Esophagus muscularis mucosa (tissue), 4 donors: Measurements from ENCODE around the gene BAZ2B.

Experiments
- EP300 ChIP-seq: sonication (generic); formaldehyde crosslinking; IDR thresholded peaks from one replicate; pipeline ENCODE4 v1.6.1; 2017; ENCODE audit warnings: antibody characterized with exemption
- POLR2AphosphoS5 ChIP-seq, 2 donors: sonication (generic); formaldehyde crosslinking; IDR thresholded peaks; one replicate each; pipeline ENCODE4 v1.6.1; 2017; ENCODE audit warnings: antibody characterized with exemption in 2 of 2
- TF ChIP-seq, protein P1 (sequence below), 3 experiments: fragments of 200-600 bp in 2 of 3; fragments of 450-650 bp in 1 of 3; sonication (generic) in 2 of 3; IDR thresholded peaks; one replicate each; pipeline ENCODE4 v1.5.1; 2017 to 2019; ENCODE audit warnings: antibody characterized with exemption in 3 of 3, mild to moderate bottlenecking in 2 of 3, moderate library complexity in 1 of 3

- no peak for TF ChIP-seq POLR2AphosphoS5 (IDR thresholded peaks at IDR 0.05)
- TF ChIP-seq, protein P1, sequence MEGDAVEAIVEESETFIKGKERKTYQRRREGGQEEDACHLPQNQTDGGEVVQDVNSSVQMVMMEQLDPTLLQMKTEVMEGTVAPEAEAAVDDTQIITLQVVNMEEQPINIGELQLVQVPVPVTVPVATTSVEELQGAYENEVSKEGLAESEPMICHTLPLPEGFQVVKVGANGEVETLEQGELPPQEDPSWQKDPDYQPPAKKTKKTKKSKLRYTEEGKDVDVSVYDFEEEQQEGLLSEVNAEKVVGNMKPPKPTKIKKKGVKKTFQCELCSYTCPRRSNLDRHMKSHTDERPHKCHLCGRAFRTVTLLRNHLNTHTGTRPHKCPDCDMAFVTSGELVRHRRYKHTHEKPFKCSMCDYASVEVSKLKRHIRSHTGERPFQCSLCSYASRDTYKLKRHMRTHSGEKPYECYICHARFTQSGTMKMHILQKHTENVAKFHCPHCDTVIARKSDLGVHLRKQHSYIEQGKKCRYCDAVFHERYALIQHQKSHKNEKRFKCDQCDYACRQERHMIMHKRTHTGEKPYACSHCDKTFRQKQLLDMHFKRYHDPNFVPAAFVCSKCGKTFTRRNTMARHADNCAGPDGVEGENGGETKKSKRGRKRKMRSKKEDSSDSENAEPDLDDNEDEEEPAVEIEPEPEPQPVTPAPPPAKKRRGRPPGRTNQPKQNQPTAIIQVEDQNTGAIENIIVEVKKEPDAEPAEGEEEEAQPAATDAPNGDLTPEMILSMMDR (IDR thresholded peaks at IDR 0.05), result no peak
- no peak for TF ChIP-seq EP300
These were observed 207.1 kb downstream of the BAZ2B start for GRCh38 chr2:159409116-159409800.
